ENCODE measurements around the gene KIAA0232. TPM values are rescaled to one million over a fixed set of nuclear protein-coding genes. Genes with fewer than 3 reads are reported as not detected.

Gene KIAA0232
- total and polyA plus RNA-seq, 2 of the 8 experiments (the other 6 are each of a cell fraction or from before 2014, with no cell fraction given), result 5.6 to 23.3 TPM

GRCh38 chr4:6785572-6785925 lies 3.0 kb downstream of the KIAA0232 start:
- CTCF ChIA-PET (ENCODE audit: partially characterized antibody), result interaction anchor here (0.8 to 4.5 kb wide), 4 partner anchors 10 to 88 kb away, joined by 3 to 29 read pairs (median 10); no protein-coding TSS in a partner anchor
- FAIRE-seq, result no peak
- TF ChIP-seq CHD2 (IDR thresholded peaks at IDR 0.05; ENCODE audit: low read length) (no peak), E2F6 (IDR thresholded peaks at IDR 0.05) (no peak), CTCF (IDR thresholded peaks at IDR 0.05; ENCODE audit: control extremely low read depth in 1 of 3, insufficient read depth in 1 of 3, low read depth in 1 of 3, low read length in 3 of 3) (no peak), POU5F1 (IDR thresholded peaks at IDR 0.05; ENCODE audit: low read depth, low read length) (no peak), ASH2L (IDR thresholded peaks at IDR 0.05; ENCODE audit: low read length) (no peak), POLR2AphosphoS5 (IDR thresholded peaks at IDR 0.05; ENCODE audit: low read depth, low read length) (no peak), SP4 (IDR thresholded peaks at IDR 0.05; ENCODE audit: low read length) (no peak), GTF2F1 (IDR thresholded peaks at IDR 0.05; ENCODE audit: borderline replicate concordance, low read depth, low read length) (no peak), MAX (IDR thresholded peaks at IDR 0.05) (no peak), SP1 (IDR thresholded peaks at IDR 0.05; ENCODE audit: low read depth, low read length) (no peak), TAF7 (optimal IDR thresholded peaks at IDR 0.05; ENCODE audit: borderline replicate concordance, low read depth, low read length) (no peak)

More at GRCh38 chr4:6785572-6785925, 3.0 kb downstream of the KIAA0232 start:
- no peak overlapping the region for H2BK15ac ChIP-seq (ENCODE audit: low read length)
- H2BK12ac ChIP-seq (ENCODE audit: low read depth, low read length), result no peak overlapping the region
- no peak overlapping the region for H3K23ac ChIP-seq (ENCODE audit: insufficient read length)
- H3K4me3 ChIP-seq (ENCODE audit: extremely low read depth in 1 of 4, insufficient read depth in 2 of 4, low read depth in 3 of 4, low read length in 4 of 4), result 0 out of 8 replicates have a peak overlapping the region, but pooled peaks of 1 of the 4 experiments have one; percentile 11
- H3K23me2 ChIP-seq (ENCODE audit: low read depth, low read length), result peaks cover 4% of the 10 kb centered on the region; the same call in 1 of the 2 replicates
- H4K5ac ChIP-seq (ENCODE audit: insufficient read length, low read depth, low read length), result no peak overlapping the region
- H4K91ac ChIP-seq (replicated peaks; ENCODE audit: insufficient read length, low read length), result no peak overlapping the region
- H3K79me1 ChIP-seq (ENCODE audit: low read depth, low read length), result no peaks in the 10 kb centered on the region
- H2AK5ac ChIP-seq (ENCODE audit: low read depth, low read length), result no peak overlapping the region
- peak overlapping the region in 1 of 2 experiments; percentile 3; a peak in 1 of 4 replicates for H3K4me2 ChIP-seq (ENCODE audit: insufficient read depth in 1 of 2, low read depth in 2 of 2, low read length in 2 of 2)
- H3K9ac ChIP-seq (replicated peaks in 1 of 4; ENCODE audit: extremely low read depth in 1 of 4, low read depth in 3 of 4, low read length in 3 of 4), result no peak overlapping the region
- H3K4me1 ChIP-seq (replicated peaks in 1 of 4; ENCODE audit: control insufficient read depth in 3 of 4, insufficient read depth in 4 of 4, low read length in 3 of 4), result peaks cover 2 to 11% (median 6%) of the 10 kb centered on the region in 4 experiments; a peak in 5 of 7 replicates
- H2AFZ ChIP-seq (ENCODE audit: low read length), result no peak overlapping the region
- H3K4ac ChIP-seq (replicated peaks; ENCODE audit: insufficient read length, low read depth, low read length), result no peak overlapping the region
- 55% methylated on average over 1 of the region's 1 CpG; no CpG with 5 or more reads in 1 of the 2 experiments for WGBS, 2 experiments (ENCODE audit: extremely low coverage in 1 of 2, insufficient coverage in 1 of 2, insufficient read length in 1 of 2, insufficient replicate concordance in 2 of 2, low coverage in 1 of 2, low lambda C conversion rate in 2 of 2, missing lambda C conversion rate in 1 of 2)
- peaks cover 21 to 24% of the 10 kb centered on the region in 2 experiments for H4K20me1 ChIP-seq (replicated peaks in 1 of 2; ENCODE audit: control insufficient read depth in 1 of 2, insufficient read depth in 2 of 2, low read length in 2 of 2)
- H3K36me3 ChIP-seq (ENCODE audit: control insufficient read depth in 2 of 4, insufficient read depth in 4 of 4, low read length in 3 of 4), result no peaks in the 10 kb centered on the region
- no peak overlapping the region for H4K8ac ChIP-seq (ENCODE audit: extremely low read depth, insufficient read depth, low read length)
- peaks cover 5 to 67% of the 10 kb centered on the region in 2 experiments for H3K79me2 ChIP-seq (ENCODE audit: control insufficient read depth in 1 of 2, insufficient read depth in 2 of 2, low read length in 2 of 2)
- H2BK20ac ChIP-seq (ENCODE audit: low read length), result no peak overlapping the region
- H2BK120ac ChIP-seq (replicated peaks; ENCODE audit: low read depth, low read length), result no peak overlapping the region
- peaks cover 0 to 9% (median 0%) of the 10 kb centered on the region in 4 experiments; a peak in 2 of 7 replicates for H3K27me3 ChIP-seq (replicated peaks in 1 of 4; ENCODE audit: control insufficient read depth in 3 of 4, extremely low read depth in 1 of 4, insufficient read depth in 3 of 4, low read length in 3 of 4)
- no peak overlapping the region for H3K56ac ChIP-seq (replicated peaks; ENCODE audit: insufficient read length, low read depth, low read length)
- H3K9me3 ChIP-seq (ENCODE audit: insufficient read depth in 2 of 2, low read depth in 1 of 2, low read length in 1 of 2), result no peaks in the 10 kb centered on the region
- peak in 1 of 2 experiments; percentile 32 for DNase-seq (ENCODE audit: low read depth in 1 of 2, low spot score in 2 of 2)
- H2BK5ac ChIP-seq (ENCODE audit: low read depth, low read length), result no peak overlapping the region
- no peak overlapping the region for H3K18ac ChIP-seq (ENCODE audit: extremely low read depth, low read length)
- H3K27ac ChIP-seq (ENCODE audit: low read depth, low read length), result no peak overlapping the region
- POLR2A ChIA-PET (ENCODE audit: partially characterized antibody), result interaction anchor here (1.1 kb wide), 1 partner anchor 10 kb away, joined by 5 read pairs; no protein-coding TSS in a partner anchor
- H3K14ac ChIP-seq (ENCODE audit: insufficient read length), result no peak overlapping the region

Data from H1 (cell line).